DOHH2 (cell line): ENCODE measurements around the gene KRTAP5-11.
"Not testable (repeated sequence)": the region's sequence is repeated elsewhere in the genome, so short reads cannot be mapped to it uniquely, and the experiment has no call there.

Experiments
- H3F3A ChIP-seq: fragments of 200-600 bp; sonication (generic), shearing (Covaris generic); 2 replicates; pipeline ENCODE4 v1.6.0; 2016; ENCODE audit warnings: antibody characterized with exemption, mild to moderate bottlenecking; ENCODE audit not compliant: control insufficient read depth, insufficient read depth
- H3K27ac ChIP-seq: fragments of 200-600 bp; sonication (generic); 2 replicates; pipeline ENCODE4 v1.5.1; 2014; ENCODE audit warnings: low read depth, mild to moderate bottlenecking, low read length, moderate library complexity
- H3K27me3 ChIP-seq: fragments of 200-600 bp; sonication (generic); 2 replicates; pipeline ENCODE4 v1.6.1; 2014; ENCODE audit warnings: mild to moderate bottlenecking, low read length, mixed read lengths; ENCODE audit not compliant: control insufficient read depth
- H3K36me3 ChIP-seq: fragments of 200-600 bp; sonication (generic); 2 replicates; pipeline ENCODE4 v1.6.1; 2014; ENCODE audit warnings: mild to moderate bottlenecking, low read length, moderate library complexity, mixed read lengths; ENCODE audit not compliant: control insufficient read depth
- H3K4me1 ChIP-seq: fragments of 200-600 bp; sonication (generic); 2 replicates; pipeline ENCODE4 v1.6.1; 2014; ENCODE audit warnings: mild to moderate bottlenecking, low read length, mixed read lengths; ENCODE audit not compliant: control insufficient read depth
- H3K4me2 ChIP-seq: fragments of 200-600 bp; sonication (generic); 2 replicates; pipeline ENCODE4 v1.6.0; 2014; ENCODE audit warnings: mild to moderate bottlenecking, low read length, moderate library complexity
- H3K4me3 ChIP-seq: fragments of 200-600 bp; sonication (generic); 2 replicates; pipeline ENCODE4 v1.5.1; 2014; ENCODE audit warnings: mild to moderate bottlenecking, low read length, mixed read lengths
- H3K79me2 ChIP-seq: fragments of 200-600 bp; sonication (generic); 2 replicates; pipeline ENCODE4 v1.6.1; 2014; ENCODE audit warnings: mild to moderate bottlenecking, low read length, mixed read lengths; ENCODE audit not compliant: control insufficient read depth
- H3K9me2 ChIP-seq: fragments of 200-600 bp; sonication (generic); replicated peaks from 2 replicates; pipeline ENCODE4 v1.6.1; 2014; ENCODE audit warnings: mild to moderate bottlenecking, low read length, mixed read lengths; ENCODE audit not compliant: control insufficient read depth
- H3K9me3 ChIP-seq: fragments of 200-600 bp; sonication (generic); 2 replicates; pipeline ENCODE4 v1.6.1; 2014; ENCODE audit warnings: antibody characterized with exemption, low read length, mixed read lengths; ENCODE audit not compliant: control insufficient read depth, insufficient read depth
- H4K20me1 ChIP-seq: fragments of 200-600 bp; sonication (generic); 2 replicates; pipeline ENCODE4 v1.6.0; 2014; ENCODE audit warnings: low read depth, mild to moderate bottlenecking, antibody characterized with exemption, low read length, moderate library complexity; ENCODE audit not compliant: control insufficient read depth, insufficient read depth
- CTCF ChIP-seq: fragments of 200-600 bp; sonication (generic); IDR thresholded peaks from one replicate; pipeline ENCODE4 v1.5.1; 2014; ENCODE audit warnings: antibody characterized with exemption, mild to moderate bottlenecking, low read depth, low read length; ENCODE audit not compliant: poor library complexity, severe bottlenecking
- EZH2phosphoT487 ChIP-seq: fragments of 200-600 bp; sonication (generic); IDR thresholded peaks from 2 replicates; pipeline ENCODE4 v1.6.1; 2017; ENCODE audit warnings: borderline replicate concordance, mild to moderate bottlenecking, antibody characterized with exemption, low read length, moderate library complexity, mixed read lengths

Gene KRTAP5-11

GRCh38 chr11:71542382-71542781, 40.3 kb downstream of the KRTAP5-11 start:
- H3K9me3 ChIP-seq, result peaks cover 3% of the 10 kb centered on the region
- H3K9me2 ChIP-seq, result no peaks in the 10 kb centered on the region
- no peaks in the 10 kb centered on the region for H3K4me1 ChIP-seq
- no peaks in the 10 kb centered on the region for H3K79me2 ChIP-seq
- no peak overlapping the region for H3K4me3 ChIP-seq
- H3K36me3 ChIP-seq, result no peaks in the 10 kb centered on the region
- no peaks in the 10 kb centered on the region for H3F3A ChIP-seq
- H3K27ac ChIP-seq, result no peak overlapping the region
- H4K20me1 ChIP-seq, result no peaks in the 10 kb centered on the region
- no peak for TF ChIP-seq EZH2phosphoT487
- TF ChIP-seq CTCF, result no peak
- no peak overlapping the region for H3K4me2 ChIP-seq
- peaks cover 19% of the 10 kb centered on the region for H3K27me3 ChIP-seq

GRCh38 chr11:71540521-71541304, 42.0 kb downstream of the KRTAP5-11 start:
- not testable (repeated sequence) for H3K27ac ChIP-seq, H3F3A ChIP-seq, H3K4me1 ChIP-seq, H3K4me2 ChIP-seq, H3K9me2 ChIP-seq, H3K79me2 ChIP-seq, H3K36me3 ChIP-seq, H3K4me3 ChIP-seq, H4K20me1 ChIP-seq, H3K9me3 ChIP-seq
- H3K27me3 ChIP-seq, result peaks cover 19% of the 10 kb centered on the region

- not testable (repeated sequence) for H3K36me3 ChIP-seq, H3K27ac ChIP-seq, H3K9me2 ChIP-seq, H3F3A ChIP-seq, H3K4me3 ChIP-seq, H3K4me2 ChIP-seq, H3K4me1 ChIP-seq, H3K9me3 ChIP-seq, H4K20me1 ChIP-seq, H3K79me2 ChIP-seq
- H3K27me3 ChIP-seq, result peaks cover 19% of the 10 kb centered on the region
Observed at GRCh38 chr11:71539971-71540370, 42.7 kb downstream of the KRTAP5-11 start.

GRCh38 chr11:71539017-71539416, 43.7 kb downstream of the KRTAP5-11 start:
- no peak overlapping the region for H3K27ac ChIP-seq
- peaks cover 19% of the 10 kb centered on the region for H3K27me3 ChIP-seq
- H3K4me1 ChIP-seq, result no peaks in the 10 kb centered on the region
- no peaks in the 10 kb centered on the region for H3K36me3 ChIP-seq
- no peaks in the 10 kb centered on the region for H3K9me2 ChIP-seq
- no peaks in the 10 kb centered on the region for H3F3A ChIP-seq
- TF ChIP-seq EZH2phosphoT487, result no peak
- TF ChIP-seq CTCF, result no peak
- H3K9me3 ChIP-seq, result peaks cover 3% of the 10 kb centered on the region
- H4K20me1 ChIP-seq, result no peaks in the 10 kb centered on the region
- no peaks in the 10 kb centered on the region for H3K79me2 ChIP-seq
- H3K4me3 ChIP-seq, result no peak overlapping the region
- no peak overlapping the region for H3K4me2 ChIP-seq
